H1 (cell line): ENCODE measurements around the gene GPX4. TPM values are rescaled to one million over a fixed set of nuclear protein-coding genes. Genes with fewer than 3 reads are reported as not detected.

ENCODE experiments used
- CTCF ChIA-PET: fragments of 300-600 bp; sonication (Branson Sonifier 250); formaldehyde crosslinking; loops from one replicate; lab custom pipeline; 2021; ENCODE audit not compliant: partially characterized antibody; lab: Charles Lee
- POLR2A ChIA-PET: fragments of 300-600 bp; sonication (Branson Sonifier 250); formaldehyde crosslinking; loops from one replicate; lab custom pipeline; 2021; ENCODE audit warnings: inconsistent platforms; ENCODE audit not compliant: partially characterized antibody; lab: Charles Lee
- DNase-seq, 2 experiments: peaks; one replicate each; pipeline versions ENCODE4 v3.0.0 to v3.0.0-alpha.2; 2010 to 2022; ENCODE audit warnings: low spot score in 2 of 2, low read depth in 1 of 2, mixed read lengths in 1 of 2
- FAIRE-seq: peaks from 2 replicates; lab custom pipeline; 2011; peaks lifted over from hg19 to GRCh38; lab: Jason Lieb, UNC
- H2AFZ ChIP-seq: 2 replicates; pipeline ENCODE4 v1.8.1; 2012; ENCODE audit warnings: low read length, inconsistent platforms
- H2AK5ac ChIP-seq: 2 replicates; pipeline ENCODE4 v1.6.1; 2013; ENCODE audit warnings: low read depth, low read length
- H2BK120ac ChIP-seq: replicated peaks from 2 replicates; pipeline ENCODE3; 2013; ENCODE audit warnings: low read depth, low read length, inconsistent platforms
- H2BK12ac ChIP-seq: 2 replicates; pipeline ENCODE4 v1.6.1; 2013; ENCODE audit warnings: low read depth, low read length
- H2BK15ac ChIP-seq: 2 replicates; pipeline ENCODE4 v1.6.1; 2013; ENCODE audit warnings: low read length
- H2BK20ac ChIP-seq: 2 replicates; pipeline ENCODE4 v1.6.1; 2013; ENCODE audit warnings: low read length
- H2BK5ac ChIP-seq: 2 replicates; pipeline ENCODE4 v1.6.1; 2013; ENCODE audit warnings: low read depth, low read length
- H3K14ac ChIP-seq: 2 replicates; pipeline ENCODE4 v1.6.1; 2013; ENCODE audit warnings: inconsistent platforms; ENCODE audit not compliant: insufficient read length
- H3K18ac ChIP-seq: 2 replicates; pipeline ENCODE4 v1.6.1; 2013; ENCODE audit warnings: low read length; ENCODE audit errors: extremely low read depth
- H3K23ac ChIP-seq: 2 replicates; pipeline ENCODE4 v1.6.1; 2013; ENCODE audit warnings: inconsistent platforms; ENCODE audit not compliant: insufficient read length
- H3K23me2 ChIP-seq: 2 replicates; pipeline ENCODE4 v1.6.1; 2013; ENCODE audit warnings: low read depth, low read length
- H3K27ac ChIP-seq: 2 replicates; pipeline ENCODE4 v1.6.1; 2011; ENCODE audit warnings: low read depth, low read length, inconsistent platforms
- H3K27me3 ChIP-seq, 4 experiments: replicated peaks in 1 of 4; 1 replicate in 1 of 4; 2 replicates in 3 of 4; pipeline versions ENCODE4 v1.6.1 to v1.8.1; 2011 to 2013; ENCODE audit warnings: low read length in 3 of 4, mild to moderate bottlenecking in 3 of 4, inconsistent platforms in 2 of 4, mixed read lengths in 2 of 4, moderate library complexity in 1 of 4; ENCODE audit not compliant: control insufficient read depth in 3 of 4, insufficient read depth in 3 of 4; ENCODE audit errors: extremely low read depth in 1 of 4
- H3K36me3 ChIP-seq, 4 experiments: 2 replicates each; pipeline versions ENCODE4 v1.6.1 to v1.8.1; 2011 to 2013; ENCODE audit warnings: mild to moderate bottlenecking in 4 of 4, low read length in 3 of 4, moderate library complexity in 2 of 4, control low read depth in 1 of 4, inconsistent platforms in 1 of 4; ENCODE audit not compliant: insufficient read depth in 4 of 4, control insufficient read depth in 2 of 4
- H3K4ac ChIP-seq: replicated peaks from 2 replicates; pipeline ENCODE3; 2013; ENCODE audit warnings: low read length, low read depth, mixed read lengths, inconsistent platforms; ENCODE audit not compliant: insufficient read length
- H3K4me1 ChIP-seq, 4 experiments: replicated peaks in 1 of 4; 1 replicate in 1 of 4; 2 replicates in 3 of 4; pipeline versions ENCODE4 v1.6.1 to v1.8.1; 2011 to 2013; ENCODE audit warnings: low read length in 3 of 4, inconsistent platforms in 2 of 4, mixed read lengths in 1 of 4; ENCODE audit not compliant: insufficient read depth in 4 of 4, control insufficient read depth in 3 of 4
- H3K4me2 ChIP-seq, 2 experiments: 2 replicates each; pipeline versions ENCODE4 v1.6.1 to v1.8.1; 2011 to 2013; ENCODE audit warnings: low read depth in 2 of 2, low read length in 2 of 2, control low read depth in 1 of 2, inconsistent platforms in 1 of 2, mild to moderate bottlenecking in 1 of 2; ENCODE audit not compliant: insufficient read depth in 1 of 2
- H3K4me3 ChIP-seq, 4 experiments: fragments of 200-600, 300-600 bp in 1 of 4; sonication (generic), shearing (Covaris generic), sonication (Bioruptor Twin) in 1 of 4; 2 replicates each; pipeline versions ENCODE4 v1.5.1 to v1.8.1; 2011 to 2016; ENCODE audit warnings: low read length in 4 of 4, low read depth in 3 of 4, control low read depth in 2 of 4, inconsistent platforms in 2 of 4, mild to moderate bottlenecking in 2 of 4, mixed read lengths in 1 of 4, moderate library complexity in 1 of 4; ENCODE audit not compliant: insufficient read depth in 2 of 4; ENCODE audit errors: extremely low read depth in 1 of 4
- H3K56ac ChIP-seq: replicated peaks from 2 replicates; pipeline ENCODE3; 2013; ENCODE audit warnings: low read depth, mild to moderate bottlenecking, mixed read lengths, low read length, inconsistent platforms; ENCODE audit not compliant: insufficient read length
- H3K79me1 ChIP-seq: 2 replicates; pipeline ENCODE4 v1.6.1; 2013; ENCODE audit warnings: low read depth, low read length, control low read depth
- H3K79me2 ChIP-seq, 2 experiments: 2 replicates each; pipeline versions ENCODE4 v1.6.1 to v1.8.1; 2012 to 2013; ENCODE audit warnings: low read length in 2 of 2, mild to moderate bottlenecking in 2 of 2, inconsistent platforms in 1 of 2; ENCODE audit not compliant: insufficient read depth in 2 of 2, control insufficient read depth in 1 of 2
- H3K9ac ChIP-seq, 4 experiments: replicated peaks in 1 of 4; 1 replicate in 1 of 4; 2 replicates in 3 of 4; pipeline versions ENCODE4 v1.6.1 to v1.8.1; 2011 to 2013; ENCODE audit warnings: low read depth in 3 of 4, low read length in 3 of 4, control low read depth in 2 of 4, mild to moderate bottlenecking in 2 of 4, moderate library complexity in 2 of 4, inconsistent platforms in 1 of 4; ENCODE audit errors: extremely low read depth in 1 of 4
- H3K9me3 ChIP-seq, 2 experiments: 2 replicates each; pipeline versions ENCODE4 v1.6.1 to v1.8.1; 2012 to 2013; ENCODE audit warnings: mild to moderate bottlenecking in 2 of 2, moderate library complexity in 2 of 2, control low read depth in 1 of 2, inconsistent platforms in 1 of 2, low read depth in 1 of 2, low read length in 1 of 2, mixed read lengths in 1 of 2; ENCODE audit not compliant: insufficient read depth in 2 of 2
- H4K20me1 ChIP-seq, 2 experiments: replicated peaks in 1 of 2; 2 replicates each; pipeline versions ENCODE3 to v1.8.1; 2011 to 2013; ENCODE audit warnings: inconsistent platforms in 2 of 2, low read length in 2 of 2, mild to moderate bottlenecking in 1 of 2; ENCODE audit not compliant: insufficient read depth in 2 of 2, control insufficient read depth in 1 of 2
- H4K5ac ChIP-seq: 2 replicates; pipeline ENCODE4 v1.6.1; 2013; ENCODE audit warnings: low read length, low read depth, mixed read lengths, inconsistent platforms; ENCODE audit not compliant: insufficient read length
- H4K8ac ChIP-seq: 2 replicates; pipeline ENCODE4 v1.8.0; 2013; ENCODE audit warnings: mild to moderate bottlenecking, moderate library complexity, low read length, inconsistent platforms; ENCODE audit not compliant: insufficient read depth; ENCODE audit errors: extremely low read depth
- H4K91ac ChIP-seq: replicated peaks from 2 replicates; pipeline ENCODE3; 2013; ENCODE audit warnings: low read length, mixed read lengths, inconsistent platforms; ENCODE audit not compliant: insufficient read length
- CHD1 ChIP-seq: IDR thresholded peaks from 2 replicates; pipeline ENCODE4 v1.6.1; 2012; ENCODE audit warnings: low read depth, low read length, improper control_type of control experiment
- MAFK ChIP-seq: IDR thresholded peaks from 2 replicates; pipeline ENCODE4 v1.6.1; 2012; ENCODE audit warnings: low read depth, mild to moderate bottlenecking, improper control_type of control experiment, low read length
- POLR2AphosphoS5 ChIP-seq: IDR thresholded peaks from 2 replicates; pipeline ENCODE4 v1.6.1; 2011; ENCODE audit warnings: low read depth, low read length
- SP1 ChIP-seq: IDR thresholded peaks from 2 replicates; pipeline ENCODE4 v1.6.1; 2011; ENCODE audit warnings: low read depth, low read length
- WGBS, 2 experiments: shearing (Covaris generic) in 1 of 2; methylation state at CpG; one replicate each; pipeline versions ENCODE4 v1.1.6 to v1.1.7; 2013 to 2015; ENCODE audit warnings: low lambda C conversion rate in 2 of 2, mixed read lengths in 2 of 2, inconsistent platforms in 1 of 2, low coverage in 1 of 2, missing lambda C conversion rate in 1 of 2; ENCODE audit not compliant: insufficient replicate concordance in 2 of 2, insufficient coverage in 1 of 2, insufficient read length in 1 of 2; ENCODE audit errors: extremely low coverage in 1 of 2, missing lambda C conversion rate in 1 of 2; 5-methylcytosine and 5-hydroxymethylcytosine counted together
- polyA plus RNA-seq, 7 experiments: library from polyadenylated mRNA; depleted of rRNA in 3 of 7; stranded (reverse) in 5 of 7; unstranded in 2 of 7; fragments of >200 nt in 5 of 7; fragments of 200-250 nt in 2 of 7; gene quantifications; 1 replicate in 5 of 7; 2 replicates in 1 of 7; 4 replicates in 1 of 7; pipeline versions ENCODE4 v1.2.1 to v1.2.3, GENCODE V29; 2011 to 2013; ENCODE audit warnings: missing spikeins in 2 of 7, mixed read lengths in 2 of 7
- total RNA-seq: library from RNA; stranded (reverse); fragmentation: NEBNext Ultra II Directional; extraction: Animal tissue kit (Norgen Biotek cat#: 25700); gene quantifications from 2 replicates; pipeline ENCODE4 v1.2.1, GENCODE V29; 2021

Gene GPX4
- total and polyA plus RNA-seq, 2 of the 8 experiments (the other 6 are each of a cell fraction or from before 2014, with no cell fraction given), result 342 to 693 TPM

DNA sequence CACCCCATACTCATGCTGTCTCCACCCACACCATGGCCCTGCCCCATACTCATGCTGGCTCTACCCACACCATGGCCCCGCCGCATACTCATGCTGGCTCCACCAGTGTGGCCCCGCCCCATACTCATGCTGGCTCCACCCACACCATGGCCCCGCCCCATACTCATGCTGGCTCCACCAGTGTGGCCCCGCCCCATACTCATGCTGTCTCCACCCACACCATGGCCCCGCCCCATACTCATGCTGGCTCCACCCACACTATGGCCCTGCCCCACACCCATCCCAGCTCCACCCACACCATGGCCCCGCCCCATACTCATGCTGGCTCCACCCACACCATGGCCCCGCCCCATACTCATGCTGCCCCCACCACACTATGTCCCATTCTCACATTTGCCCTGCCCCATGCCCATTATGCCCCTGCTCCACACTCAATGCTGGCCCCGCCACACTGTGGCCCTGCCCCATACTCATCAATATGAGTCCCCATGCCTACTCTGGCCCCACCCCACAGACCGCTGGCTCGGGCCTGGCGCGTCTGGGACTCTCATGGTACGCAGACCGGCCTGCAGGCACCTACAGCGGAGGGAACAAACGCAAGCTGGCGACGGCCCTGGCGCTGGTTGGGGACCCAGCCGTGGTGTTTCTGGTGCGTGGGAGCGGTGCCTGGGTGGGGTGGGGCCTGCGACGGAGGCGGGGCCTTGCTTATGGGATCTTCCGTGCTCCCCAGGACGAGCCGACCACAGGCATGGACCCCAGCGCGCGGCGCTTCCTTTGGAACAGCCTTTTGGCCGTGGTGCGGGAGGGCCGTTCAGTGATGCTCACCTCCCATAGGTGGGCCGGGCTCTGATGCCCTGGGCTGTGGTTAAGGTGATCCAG is 40.5 kb upstream of the GPX4 start:
- peaks cover 11 to 29% of the 10 kb centered on the region in 2 experiments for H3K9me3 ChIP-seq
- peaks cover 0 to 7% of the 10 kb centered on the region in 2 experiments for H4K20me1 ChIP-seq
- H2BK15ac ChIP-seq, result no peak overlapping the region
- H3K4me1 ChIP-seq, result peaks cover 0 to 27% (median 19%) of the 10 kb centered on the region in 4 experiments; a peak in 6 of 7 replicates
- H4K8ac ChIP-seq, result no peak overlapping the region
- H3K56ac ChIP-seq, result no peak overlapping the region
- H3K23ac ChIP-seq, result no peak overlapping the region
- H2AK5ac ChIP-seq, result no peak overlapping the region
- no peak overlapping the region for H2BK5ac ChIP-seq
- no peak overlapping the region for H2BK20ac ChIP-seq
- DNase-seq (peak in 1 of 2 experiments; percentile 67), FAIRE-seq (no peak)
- H3K4me2 ChIP-seq, result no peak overlapping the region
- no peaks in the 10 kb centered on the region for H3K79me1 ChIP-seq
- H3K4ac ChIP-seq, result no peak overlapping the region
- H3K14ac ChIP-seq, result no peak overlapping the region
- no peak overlapping the region for H4K5ac ChIP-seq
- peaks cover 11% of the 10 kb centered on the region; the same call in 1 of the 2 replicates for H3K23me2 ChIP-seq
- peaks cover 0 to 26% (median 18%) of the 10 kb centered on the region in 4 experiments; a peak in 5 of 7 replicates for H3K27me3 ChIP-seq
- TF ChIP-seq CHD1 (no peak), POLR2AphosphoS5 (no peak), SP1 (0 out of 2 replicates have a peak, but pooled peaks have one; percentile 9), MAFK (no peak)
- H3K18ac ChIP-seq, result no peak overlapping the region
- H2AFZ ChIP-seq, result no peak overlapping the region
- no peak overlapping the region for H3K9ac ChIP-seq
- no peaks in the 10 kb centered on the region for H3K79me2 ChIP-seq
- ChIA-PET CTCF (interaction anchor here (1.1 to 5.2 kb wide), 3 partner anchors 16 to 36 kb away, joined by 3 to 54 read pairs (median 4); partner anchors contain the start of gene ABCA7), POLR2A (interaction anchor here (0.6 to 6.9 kb wide), 11 partner anchors 10 to 735 kb away, joined by 3 to 97 read pairs (median 4); partner anchors contain the start of genes CNN2 and RNU6-2)
- WGBS, 2 experiments, result 94% methylated on average over 27 of the region's 37 CpGs; no CpG with 5 or more reads in 1 of the 2 experiments
- no peak overlapping the region for H3K27ac ChIP-seq
- no peak overlapping the region for H2BK120ac ChIP-seq
- H3K36me3 ChIP-seq, result peaks cover 0 to 11% (median 3%) of the 10 kb centered on the region in 4 experiments; a peak in 4 of 8 replicates
- no peak overlapping the region for H3K4me3 ChIP-seq
- no peak overlapping the region for H2BK12ac ChIP-seq
- H4K91ac ChIP-seq, result no peak overlapping the region
